GM12878 (cell line): ENCODE data around the gene MAPKAPK2. TPM values are rescaled to one million over a fixed set of nuclear protein-coding genes. Genes with fewer than 3 reads are reported as not detected.

Source experiments
- ATAC-seq: fragments of 200-7000 bp; cut with Tn5 transposase; 3 replicates; pipeline ENCODE4 v1.9.1; 2020; ENCODE audit warnings: mild to moderate bottlenecking, moderate library complexity
- BruUV-seq: library from RNA; stranded (reverse); fragments of 400-500 nt; replicated peaks from 2 replicates; lab custom pipeline; 2021; lab: Mats Ljungman, UMichigan
- CTCF ChIA-PET: fragments of 300-600 bp; sonication (Branson Sonifier 250); formaldehyde crosslinking; extraction: SDS; loops from one replicate; lab custom pipeline; 2021; ENCODE audit warnings: inconsistent platforms; lab: Yijun Ruan, JAX
- POLR2A ChIA-PET: fragments of 350-600 bp; formaldehyde crosslinking; extraction: SDS; loops from one replicate; lab custom pipeline; 2021; ENCODE audit warnings: inconsistent platforms; lab: Charles Lee
- RAD21 ChIA-PET: fragments of 300-600 bp; sonication (Branson Sonifier 250); formaldehyde crosslinking; loops from one replicate; lab custom pipeline; 2023; ENCODE audit warnings: antibody characterized with exemption; ENCODE audit not compliant: unreplicated experiment; lab: Charles Lee
- SMC1A ChIA-PET: fragments of 300-600 bp; sonication (Branson Sonifier 250); formaldehyde crosslinking; loops from one replicate; lab custom pipeline; 2023; ENCODE audit not compliant: unreplicated experiment, uncharacterized antibody; lab: Charles Lee
- DNase-seq: peaks from one replicate; pipeline ENCODE4 v3.0.0-alpha.2; 2011; ENCODE audit warnings: low read depth, low spot score
- FAIRE-seq: peaks from 3 replicates; lab custom pipeline; 2011; peaks lifted over from hg19 to GRCh38; lab: Jason Lieb, UNC
- H2AFZ ChIP-seq: 2 replicates; pipeline ENCODE4 v1.6.0; 2011; ENCODE audit warnings: low read depth, low read length, control low read depth; ENCODE audit not compliant: control insufficient read depth
- H3K27ac ChIP-seq: 2 replicates; pipeline ENCODE4 v1.5.1; 2011; ENCODE audit warnings: control low read depth; ENCODE audit not compliant: control insufficient read depth, insufficient read depth
- H3K27me3 ChIP-seq, 2 experiments: replicated peaks in 1 of 2; 2 replicates each; pipeline versions ENCODE4 v1.6.0 to v1.6.1; 2011; ENCODE audit warnings: low read length in 1 of 2; ENCODE audit not compliant: control insufficient read depth in 2 of 2, insufficient read depth in 2 of 2
- H3K36me3 ChIP-seq, 2 experiments: 2 replicates each; pipeline ENCODE4 v1.5.1; 2011; ENCODE audit warnings: low read length in 1 of 2; ENCODE audit not compliant: control insufficient read depth in 2 of 2, insufficient read depth in 2 of 2
- H3K4me1 ChIP-seq: 2 replicates; pipeline ENCODE4 v1.6.1; 2011; ENCODE audit warnings: mild to moderate bottlenecking, low read length, moderate library complexity, mixed read lengths; ENCODE audit not compliant: control insufficient read depth, insufficient read depth
- H3K4me2 ChIP-seq: 2 replicates; pipeline ENCODE4 v1.6.0; 2011; ENCODE audit warnings: control low read depth; ENCODE audit not compliant: control insufficient read depth, insufficient read depth
- H3K4me3 ChIP-seq: fragments of 200-600 bp; sonication (generic); 2 replicates; pipeline ENCODE4 v1.5.1; 2016
- H3K79me2 ChIP-seq: 2 replicates; pipeline ENCODE4 v1.6.0; 2011; ENCODE audit warnings: low read length; ENCODE audit not compliant: control insufficient read depth, insufficient read depth
- H3K9ac ChIP-seq: 2 replicates; pipeline ENCODE4 v1.8.0; 2011; ENCODE audit warnings: low read length, control low read depth, mixed read lengths; ENCODE audit not compliant: control insufficient read depth, insufficient read depth
- H3K9me3 ChIP-seq: replicated peaks from 3 replicates; pipeline ENCODE4 v1.5.1; 2011; ENCODE audit warnings: mild to moderate bottlenecking, low read length; ENCODE audit not compliant: control insufficient read depth, insufficient read depth
- H4K20me1 ChIP-seq: 2 replicates; pipeline ENCODE4 v1.6.0; 2011; ENCODE audit not compliant: control insufficient read depth, insufficient read depth
- CHD2 ChIP-seq: IDR thresholded peaks from 2 replicates; pipeline ENCODE4 v1.6.1; 2011; ENCODE audit warnings: low read depth, low read length, improper control_type of control experiment, borderline replicate concordance
- MTA2 ChIP-seq: fragments of 450-650 bp; IDR thresholded peaks from 2 replicates; pipeline ENCODE4 v1.6.1; 2016; ENCODE audit warnings: low read depth, mild to moderate bottlenecking, moderate library complexity
- POLR2AphosphoS5 ChIP-seq: IDR thresholded peaks from 2 replicates; pipeline ENCODE4 v1.6.1; 2011; ENCODE audit warnings: mild to moderate bottlenecking, low read length, inconsistent platforms
- SIX5 ChIP-seq: IDR thresholded peaks from 2 replicates; pipeline ENCODE4 v1.6.1; 2011; ENCODE audit warnings: mild to moderate bottlenecking, low read depth, low read length, moderate library complexity; ENCODE audit not compliant: severe bottlenecking
- SREBF1 ChIP-seq: IDR thresholded peaks from 2 replicates; pipeline ENCODE4 v1.6.1; 2012; ENCODE audit warnings: mild to moderate bottlenecking, low read length
- WGBS: methylation state at CpG from one replicate; pipeline ENCODE4 v1.1.6; 2016; ENCODE audit warnings: low lambda C conversion rate; ENCODE audit not compliant: insufficient replicate concordance, insufficient coverage; ENCODE audit errors: missing lambda C conversion rate; 5-methylcytosine and 5-hydroxymethylcytosine counted together
- in situ Hi-C: fragments of 300-500 bp; cut with MboI; formaldehyde crosslinking; loops from 9 replicates; pipeline ENCODE4 v1.14.3; 2018; ENCODE audit warnings: mixed read lengths
- intact Hi-C: fragments of 100-400 bp; cut with micrococcal nuclease; formaldehyde crosslinking; loops from one replicate; pipeline ENCODE4 v1.14.2; 2022; ENCODE audit not compliant: unreplicated experiment
- polyA plus RNA-seq, 11 experiments: library from polyadenylated mRNA; depleted of rRNA in 4 of 11; unstranded in 6 of 11; stranded (reverse) in 5 of 11; fragments of >200 nt; fragmentation: Nextera tagmentation in 4 of 11; fragmentation: Illumina TruSeq in 1 of 11; extraction: Ambion mirVana in 4 of 11; extraction: Trizol in 1 of 11; gene quantifications; 1 replicate in 1 of 11; 2 replicates in 10 of 11; pipeline versions ENCODE4 v1.2.1 to v1.2.3, GENCODE V29; 2011 to 2016; ENCODE audit warnings: inconsistent platforms in 2 of 11, missing spikeins in 2 of 11, low read depth in 1 of 11
- total RNA-seq, 4 experiments: library from RNA; depleted of rRNA in 3 of 4; stranded (reverse); fragments of >200 nt in 3 of 4; fragmentation: Illumina TruSeq in 1 of 4; extraction: Trizol in 1 of 4; gene quantifications; 2 replicates each; pipeline versions ENCODE4 v1.2.1 to v1.2.3, GENCODE V29; 2013 to 2021

The MAPKAPK2 gene
- total and polyA plus RNA-seq, 10 of the 15 experiments (the other 5 are each of a cell fraction or from before 2014, with no cell fraction given), result 0.72 to 92.2 (median 49.3) TPM

DNA sequence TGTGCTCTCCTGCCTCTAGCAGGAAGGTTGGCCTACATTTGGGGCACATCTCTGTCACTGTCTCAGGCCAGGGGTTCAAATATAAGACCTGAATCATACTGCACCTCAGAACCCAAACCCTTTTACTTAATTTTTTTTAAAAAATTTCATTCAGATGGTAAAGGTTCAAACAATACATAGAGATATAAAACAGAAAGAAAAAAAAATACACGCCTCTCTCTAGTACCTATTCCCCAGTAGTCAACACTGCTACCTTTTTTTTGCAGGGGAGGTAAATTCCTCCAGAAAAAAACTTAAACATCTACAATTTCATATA, 32.9 kb downstream of the MAPKAPK2 start:
- intact Hi-C loops, result loop anchor here (2.0 to 5.0 kb wide), 3 partner anchors 35 to 205 kb away; partner anchors contain the start of gene FCMR
- peak overlapping the region; percentile 45 for H3K4me2 ChIP-seq
- ChIA-PET POLR2A (interaction anchor here (0.7 to 21.4 kb wide), 5 partner anchors 10 to 210 kb away, joined by 3 to 334 read pairs (median 5); partner anchors contain the start of gene MAPKAPK2), SMC1A (interaction anchor here (1.0 to 8.4 kb wide), 6 partner anchors 13 to 55 kb away, joined by 3 to 67 read pairs (median 9); no protein-coding TSS in a partner anchor), CTCF (interaction anchor here (0.5 to 4.3 kb wide), 6 partner anchors 8 to 87 kb away, joined by 3 to 37 read pairs (median 6); no protein-coding TSS in a partner anchor), RAD21 (interaction anchor here (0.5 to 3.0 kb wide), 6 partner anchors 8 to 109 kb away, joined by 3 to 20 read pairs (median 4); no protein-coding TSS in a partner anchor)
- H3K9me3 ChIP-seq, result no peaks in the 10 kb centered on the region
- TF ChIP-seq SREBF1 (no peak), MTA2 (no peak), SIX5 (no peak), POLR2AphosphoS5 (no peak), CHD2 (no peak)
- H3K79me2 ChIP-seq, result peaks cover 70% of the 10 kb centered on the region
- no peak overlapping the region for H2AFZ ChIP-seq
- H3K9ac ChIP-seq, result 0 out of 2 replicates have a peak overlapping the region, but pooled peaks have one; percentile 6
- H3K27ac ChIP-seq, result peak overlapping the region; percentile 73
- no peak for ATAC-seq
- in situ Hi-C loops, result no loop called here
- 42% methylated on average over 1 of the region's 1 CpG for WGBS
- no peaks in the 10 kb centered on the region; a peak in 2 of 4 replicates for H3K36me3 ChIP-seq
- DNase-seq, result no peak
- peaks cover 74% of the 10 kb centered on the region for H3K4me1 ChIP-seq
- FAIRE-seq, result no peak
- H3K27me3 ChIP-seq, result no peaks in the 10 kb centered on the region
- BruUV-seq, result no TSS peak
- H3K4me3 ChIP-seq, result 0 out of 2 replicates have a peak overlapping the region, but pooled peaks have one; percentile 19
- no peaks in the 10 kb centered on the region for H4K20me1 ChIP-seq
